ENCODE data around the gene CDKL1. TPM values are rescaled to one million over a fixed set of nuclear protein-coding genes. Genes with fewer than 3 reads are reported as not detected.
A peak's percentile ranks its signal among the peaks of the same experiment; 100 is the strongest.

The CDKL1 gene
- polyA plus RNA-seq, 1 experiment: 2.5 TPM

GRCh38 chr14:50312734-50313054 is 84.0 kb downstream of the CDKL1 start:
- ChIA-PET CTCF (interaction anchor here (1.0 to 2.5 kb wide), 3 partner anchors 8 to 219 kb away, joined by 3 to 12 read pairs (median 4); partner anchors contain the start of gene MAP4K5), POLR2A (interaction anchor here (0.6 to 0.8 kb wide), 2 partner anchors 8 to 241 kb away, joined by 5 to 7 read pairs; no protein-coding TSS in a partner anchor)
- TF ChIP-seq, protein P1, sequence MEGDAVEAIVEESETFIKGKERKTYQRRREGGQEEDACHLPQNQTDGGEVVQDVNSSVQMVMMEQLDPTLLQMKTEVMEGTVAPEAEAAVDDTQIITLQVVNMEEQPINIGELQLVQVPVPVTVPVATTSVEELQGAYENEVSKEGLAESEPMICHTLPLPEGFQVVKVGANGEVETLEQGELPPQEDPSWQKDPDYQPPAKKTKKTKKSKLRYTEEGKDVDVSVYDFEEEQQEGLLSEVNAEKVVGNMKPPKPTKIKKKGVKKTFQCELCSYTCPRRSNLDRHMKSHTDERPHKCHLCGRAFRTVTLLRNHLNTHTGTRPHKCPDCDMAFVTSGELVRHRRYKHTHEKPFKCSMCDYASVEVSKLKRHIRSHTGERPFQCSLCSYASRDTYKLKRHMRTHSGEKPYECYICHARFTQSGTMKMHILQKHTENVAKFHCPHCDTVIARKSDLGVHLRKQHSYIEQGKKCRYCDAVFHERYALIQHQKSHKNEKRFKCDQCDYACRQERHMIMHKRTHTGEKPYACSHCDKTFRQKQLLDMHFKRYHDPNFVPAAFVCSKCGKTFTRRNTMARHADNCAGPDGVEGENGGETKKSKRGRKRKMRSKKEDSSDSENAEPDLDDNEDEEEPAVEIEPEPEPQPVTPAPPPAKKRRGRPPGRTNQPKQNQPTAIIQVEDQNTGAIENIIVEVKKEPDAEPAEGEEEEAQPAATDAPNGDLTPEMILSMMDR (IDR thresholded peaks at IDR 0.05; ENCODE audit: insufficient read depth, low read depth, low read length): no peak
- no peak for DNase-seq (ENCODE audit: low read depth)
- Histone ChIP-seq H3K36me3 (ENCODE audit: control insufficient read depth, insufficient read depth, low read length) (no peaks in the 10 kb centered on the region), H3K4me3 (ENCODE audit: low read depth, low read length) (peak overlapping the region; percentile 94), H3K27me3 (ENCODE audit: control insufficient read depth, insufficient read depth, low read length) (no peaks in the 10 kb centered on the region)

DNA sequence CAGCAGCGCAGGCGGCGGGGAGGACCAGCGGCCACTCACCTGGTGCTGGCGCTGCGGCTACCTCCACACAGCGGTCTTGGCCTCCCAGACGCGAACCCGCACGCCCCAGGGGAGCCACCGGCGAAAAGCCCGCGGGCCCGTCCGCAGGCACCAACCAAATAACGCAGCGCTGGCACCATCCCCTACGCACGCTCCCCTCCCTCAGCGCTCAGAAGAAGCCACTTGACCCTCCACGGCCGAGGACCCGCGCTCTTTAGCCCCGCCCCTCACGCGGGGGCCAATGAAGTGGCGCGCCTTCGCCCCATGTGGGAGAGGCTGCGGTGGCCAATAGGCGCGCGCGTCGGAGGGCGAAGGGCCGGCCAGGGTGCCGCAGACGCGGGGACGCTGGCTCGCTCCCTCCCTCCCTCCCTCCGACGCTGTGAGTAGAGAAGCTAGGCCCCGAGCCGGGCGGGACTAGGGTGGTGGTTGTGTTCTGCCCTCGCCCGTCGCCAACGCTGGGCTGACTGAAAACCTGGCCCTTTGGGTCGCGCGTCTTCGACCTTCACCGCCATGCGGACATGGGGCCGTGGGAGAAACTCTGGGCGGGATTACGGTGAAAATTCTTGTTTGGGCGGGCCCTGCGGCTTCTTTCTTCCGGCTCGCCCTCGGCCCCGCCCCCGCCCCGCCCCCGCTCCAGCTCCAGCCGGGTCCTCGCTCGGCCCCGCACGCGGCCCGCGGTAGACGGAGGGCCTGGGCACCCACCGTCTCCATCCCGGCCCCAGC is 84.5 kb downstream of the CDKL1 start, which contains the start of the genes DMAC2L and L2HGDH:
TSS of gene DMAC2L (plus strand) at position 353 of the 762 bp plus-strand sequence. CDS start 9,164 bp downstream, outside the sequence.
TSS of gene L2HGDH (minus strand) at position 258 of the 762 bp plus-strand sequence. CDS start at position 179, 79 bp downstream.
- Histone ChIP-seq H3K36me3 (ENCODE audit: control insufficient read depth, insufficient read depth, low read length) (no peaks in the 10 kb centered on the region), H3K27me3 (ENCODE audit: control insufficient read depth, insufficient read depth, low read length) (no peaks in the 10 kb centered on the region), H3K4me3 (ENCODE audit: low read depth, low read length) (peak within 1 kb of the TSS; percentile 94)
- ChIA-PET CTCF (interaction anchor here (0.8 to 2.5 kb wide), 6 partner anchors 9 to 220 kb away, joined by 3 to 12 read pairs (median 4); partner anchors contain the start of gene MAP4K5), POLR2A (interaction anchor here (0.6 to 0.8 kb wide), 2 partner anchors 9 to 242 kb away, joined by 5 to 7 read pairs; no protein-coding TSS in a partner anchor)
- TF ChIP-seq, protein P1 (IDR thresholded peaks at IDR 0.05; ENCODE audit: insufficient read depth, low read depth, low read length): no peak
- peak; percentile 46 for DNase-seq (ENCODE audit: low read depth)

DNA sequence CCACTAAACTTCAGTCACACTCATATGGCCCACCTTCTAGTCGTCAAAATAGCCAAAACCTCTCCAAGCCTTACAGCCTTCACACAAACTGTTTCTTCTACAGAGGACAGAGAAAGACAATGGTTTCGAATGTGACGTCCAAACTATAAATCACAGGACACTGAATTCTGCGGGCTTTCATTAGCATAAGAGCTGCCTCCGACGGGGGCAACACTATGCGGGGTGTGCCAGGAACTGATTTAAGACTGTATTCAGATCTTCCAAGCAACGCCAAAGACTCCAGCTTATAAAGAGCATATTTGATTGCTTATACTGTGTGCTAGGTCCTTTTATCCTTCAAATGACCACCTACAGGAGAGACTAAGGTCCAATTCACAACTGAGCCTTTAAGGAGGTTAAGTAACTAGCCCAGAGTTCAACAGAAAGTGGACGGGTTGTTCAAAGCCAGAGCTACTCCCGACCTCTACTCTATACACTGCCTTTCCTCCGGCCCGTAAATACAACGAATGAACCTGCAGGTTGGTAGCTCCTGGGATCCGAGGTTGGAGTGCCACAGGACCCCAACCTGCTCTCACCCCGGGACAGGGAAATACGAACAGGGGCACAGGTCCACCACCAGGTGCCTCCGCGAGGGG is 85.2 kb downstream of the CDKL1 start:
- CTCF ChIA-PET: interaction anchor here (0.6 to 2.5 kb wide), 11 partner anchors 9 to 462 kb away, joined by 3 to 12 read pairs (median 4); partner anchors contain the start of genes MAP4K5 and VCPKMT
- H3K27me3 ChIP-seq (ENCODE audit: control insufficient read depth, insufficient read depth, low read length): no peaks in the 10 kb centered on the region
- DNase-seq (ENCODE audit: low read depth): no peak
- POLR2A ChIA-PET: no interaction called here
- H3K4me3 ChIP-seq (ENCODE audit: low read depth, low read length): peak overlapping the region; percentile 94
- TF ChIP-seq, protein P1 (IDR thresholded peaks at IDR 0.05; ENCODE audit: insufficient read depth, low read depth, low read length): peak; percentile 50; the same call in 1 of the 2 replicates
- no peaks in the 10 kb centered on the region for H3K36me3 ChIP-seq (ENCODE audit: control insufficient read depth, insufficient read depth, low read length)

- POLR2A ChIA-PET: interaction anchor here (0.6 kb wide), 1 partner anchor 194 kb away, joined by 3 read pairs; the partner anchor contains the start of gene VCPKMT
- Histone ChIP-seq H3K4me3 (ENCODE audit: low read depth, low read length) (no peak overlapping the region), H3K27me3 (ENCODE audit: control insufficient read depth, insufficient read depth, low read length) (no peaks in the 10 kb centered on the region), H3K36me3 (ENCODE audit: control insufficient read depth, insufficient read depth, low read length) (no peaks in the 10 kb centered on the region)
- DNase-seq (ENCODE audit: low read depth): no peak
- CTCF ChIA-PET: interaction anchor here (1.0 to 2.5 kb wide), 6 partner anchors 8 to 221 kb away, joined by 3 to 12 read pairs (median 4); partner anchors contain the start of genes MAP4K5 and VCPKMT
- TF ChIP-seq, protein P1 (IDR thresholded peaks at IDR 0.05; ENCODE audit: insufficient read depth, low read depth, low read length): no peak
These were observed 86.2 kb downstream of the CDKL1 start for GRCh38 chr14:50310445-50310844.
